AG09309 (cell line): ENCODE results near the gene NCKIPSD.

ENCODE experiments used
- DNase-seq: peaks from one replicate; pipeline ENCODE4 v3.0.0-alpha.2; 2010; ENCODE audit warnings: low read depth
- H3K4me3 ChIP-seq: 2 replicates; pipeline ENCODE4 v1.5.1; 2011; ENCODE audit warnings: mild to moderate bottlenecking, low read depth, low read length, moderate library complexity; ENCODE audit not compliant: control insufficient read depth
- CTCF ChIP-seq: IDR thresholded peaks from 2 replicates; pipeline ENCODE4 v1.5.1; 2011; ENCODE audit warnings: mild to moderate bottlenecking, low read depth, low read length, inconsistent platforms; ENCODE audit not compliant: insufficient read depth, control insufficient read depth; ENCODE audit errors: missing control alignments

The NCKIPSD gene

DNA sequence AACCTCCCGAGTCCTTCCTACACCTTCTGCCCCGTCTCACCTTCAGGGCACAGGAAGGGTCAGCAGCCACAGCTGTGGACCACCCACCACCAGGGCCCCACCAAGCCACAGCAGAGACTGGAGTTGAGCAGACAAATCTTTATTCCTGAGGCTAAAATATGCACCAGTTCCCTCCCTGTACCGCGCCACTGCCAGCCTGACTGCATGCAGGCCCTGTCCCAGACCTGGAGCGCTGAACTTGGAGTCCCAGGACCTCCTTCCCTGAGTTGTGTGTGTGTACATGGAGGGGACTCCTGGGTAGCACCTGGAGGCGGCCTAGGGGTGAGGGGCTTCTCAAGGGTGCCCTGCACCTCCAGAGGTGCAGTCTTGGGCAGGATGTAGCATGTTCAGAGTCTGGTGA is 60.1 kb downstream of the NCKIPSD start:
- DNase-seq: no peak
- TF ChIP-seq CTCF: no peak
- H3K4me3 ChIP-seq: no peak overlapping the region

DNA sequence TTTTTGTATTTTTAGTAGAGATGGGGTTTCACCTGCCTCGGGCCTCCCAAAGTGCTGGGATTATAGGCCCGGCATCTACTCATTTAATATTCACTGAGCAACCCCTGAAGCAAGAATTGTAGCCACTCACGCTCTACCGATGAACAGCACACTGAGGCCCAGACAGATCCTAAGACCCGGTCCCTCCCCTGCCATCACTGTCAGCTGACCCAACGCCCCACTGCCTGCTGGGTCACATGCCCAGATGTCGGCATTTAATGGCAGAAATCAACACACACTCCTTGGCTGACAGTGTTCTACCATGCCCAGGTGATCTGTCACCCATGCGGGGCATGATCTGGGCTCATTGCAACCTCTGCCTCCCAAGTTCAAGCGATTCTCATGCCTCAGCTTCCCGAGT is 60.9 kb downstream of the NCKIPSD start:
- DNase-seq: no peak
- H3K4me3 ChIP-seq: no peak overlapping the region
- TF ChIP-seq CTCF: no peak

- no peak for DNase-seq
- no peak for TF ChIP-seq CTCF
- H3K4me3 ChIP-seq: no peak overlapping the region
These were observed 61.7 kb downstream of the NCKIPSD start for GRCh38 chr3:48623851-48624547.
